GM23338 (cell line): ENCODE data around the gene TPSB2. TPM values are rescaled to one million over a fixed set of nuclear protein-coding genes. Genes with fewer than 3 reads are reported as not detected.

ENCODE experiments used
- ATAC-seq: fragments of 200-7000 bp; cut with Tn5 transposase; 3 replicates; pipeline ENCODE4 v1.9.1; 2020
- DNase-seq: peaks from one replicate; pipeline ENCODE4 v3.0.0-alpha.2; 2015; ENCODE audit warnings: low spot score
- H2AFZ ChIP-seq: fragments of 200-600 bp; sonication (generic); 2 replicates; pipeline ENCODE4 v1.8.0; 2016; ENCODE audit warnings: antibody characterized with exemption, mild to moderate bottlenecking, moderate library complexity
- H3F3A ChIP-seq: fragments of 200-600 bp; sonication (generic); replicated peaks from 2 replicates; pipeline ENCODE4 v1.8.0; 2017; ENCODE audit warnings: antibody characterized with exemption, mixed run types, low read depth
- H3K27ac ChIP-seq: fragments of 200-600 bp; sonication (generic); 2 replicates; pipeline ENCODE4 v1.6.1; 2016; ENCODE audit warnings: low read depth
- H3K27me3 ChIP-seq: fragments of 200-600 bp; sonication (generic); 2 replicates; pipeline ENCODE4 v1.8.0; 2016; ENCODE audit warnings: mild to moderate bottlenecking, mixed run types, moderate library complexity; ENCODE audit not compliant: insufficient read depth
- H3K36me3 ChIP-seq: fragments of 200-600 bp; sonication (generic); 2 replicates; pipeline ENCODE4 v1.8.0; 2016; ENCODE audit warnings: mild to moderate bottlenecking; ENCODE audit not compliant: insufficient read depth
- H3K4me1 ChIP-seq: fragments of 200-600 bp; sonication (generic); 2 replicates; pipeline ENCODE4 v1.8.0; 2016; ENCODE audit warnings: mild to moderate bottlenecking, moderate library complexity; ENCODE audit not compliant: insufficient read depth
- H3K4me2 ChIP-seq: fragments of 200-600 bp; sonication (generic); 2 replicates; pipeline ENCODE4 v1.7.1; 2017; ENCODE audit warnings: mixed run types
- H3K4me3 ChIP-seq: fragments of 200-600 bp; sonication (generic); 2 replicates; pipeline ENCODE4 v1.6.1; 2016; ENCODE audit warnings: mixed run types
- H3K79me2 ChIP-seq: fragments of 200-600 bp; sonication (generic); replicated peaks from 2 replicates; pipeline ENCODE4 v1.8.0; 2017; ENCODE audit warnings: mild to moderate bottlenecking; ENCODE audit not compliant: insufficient read depth
- H3K9me2 ChIP-seq: fragments of 200-600 bp; sonication (generic); 2 replicates; pipeline ENCODE4 v1.8.0; 2017; ENCODE audit not compliant: insufficient read depth
- H4K20me1 ChIP-seq: fragments of 200-600 bp; sonication (generic); replicated peaks from 2 replicates; pipeline ENCODE4 v1.8.0; 2017; ENCODE audit warnings: mild to moderate bottlenecking; ENCODE audit not compliant: insufficient read depth
- H3K27ac Mint-ChIP-seq: 2 replicates; pipeline ENCODE4 v1.8.0; 2020; ENCODE audit warnings: inconsistent platforms, mild to moderate bottlenecking, moderate library complexity, mixed read lengths
- H3K27me3 Mint-ChIP-seq: 3 replicates; pipeline ENCODE4 v1.8.0; 2022; ENCODE audit warnings: low read depth, mild to moderate bottlenecking, moderate library complexity, mixed read lengths, inconsistent platforms; ENCODE audit not compliant: insufficient read depth, poor library complexity
- H3K36me3 Mint-ChIP-seq: 3 replicates; pipeline ENCODE4 v1.8.0; 2021; ENCODE audit warnings: low read depth, mild to moderate bottlenecking, inconsistent platforms, moderate library complexity, mixed read lengths
- H3K4me1 Mint-ChIP-seq: 3 replicates; pipeline ENCODE4 v1.8.0; 2020; ENCODE audit warnings: mild to moderate bottlenecking, inconsistent platforms, mixed read lengths
- H3K4me3 Mint-ChIP-seq: 3 replicates; pipeline ENCODE4 v1.8.0; 2021; ENCODE audit warnings: moderate library complexity, mild to moderate bottlenecking, inconsistent platforms, mixed read lengths
- H3K9me3 Mint-ChIP-seq: 3 replicates; pipeline ENCODE4 v1.8.0; 2020; ENCODE audit warnings: moderate library complexity, mild to moderate bottlenecking, inconsistent platforms, mixed read lengths
- CREB1 ChIP-seq: fragments of 250-450 bp; sonication (Bioruptor Pico); IDR thresholded peaks from 2 replicates; pipeline ENCODE4 v1.5.0; 2020; ENCODE audit warnings: low read depth, mild to moderate bottlenecking, moderate library complexity
- CTCF ChIP-seq, 2 experiments: fragments of 200-600 bp in 1 of 2; sonication (generic) in 1 of 2; conservative IDR thresholded peaks; 2 replicates each; pipeline versions ENCODE4 v1.5.1 to v1.6.1; 2016 to 2017; ENCODE audit warnings: antibody characterized with exemption in 2 of 2, low read depth in 2 of 2, mild to moderate bottlenecking in 2 of 2, moderate library complexity in 1 of 2
- ETS1 ChIP-seq: IDR thresholded peaks from 2 replicates; pipeline ENCODE4 v1.6.1; 2016; ENCODE audit warnings: antibody characterized with exemption
- EZH2 ChIP-seq: fragments of 200-600 bp; sonication (generic); IDR thresholded peaks from one replicate; pipeline ENCODE4 v1.8.0; 2017; ENCODE audit warnings: antibody characterized with exemption, mild to moderate bottlenecking, low read depth; ENCODE audit not compliant: unreplicated experiment
- JUNB ChIP-seq: IDR thresholded peaks from one replicate; pipeline ENCODE4 v1.6.1; 2016; ENCODE audit warnings: antibody characterized with exemption; ENCODE audit not compliant: unreplicated experiment
- ZNF331 ChIP-seq: fragments of 250-450 bp; sonication (Bioruptor Pico); IDR thresholded peaks from 2 replicates; pipeline ENCODE4 v1.5.0; 2020; ENCODE audit warnings: low read depth, mild to moderate bottlenecking, moderate library complexity
- polyA plus RNA-seq: library from polyadenylated mRNA; unstranded; fragments of >200 nt; fragmentation: Nextera tagmentation; extraction: Ambion mirVana; gene quantifications from 2 replicates; pipeline ENCODE4 v1.2.1, GENCODE V29; 2016
- total RNA-seq: library from RNA; depleted of rRNA; stranded (reverse); fragments of >200 nt; shearing (Covaris generic); gene quantifications from 2 replicates; pipeline ENCODE4 v1.2.3, GENCODE V29; 2014

Gene TPSB2
- total and polyA plus RNA-seq, 2 experiments from 2014 or later: 0.23 TPM; not detected in 1

- Mint-ChIP-seq H3K36me3 (no peaks in the 10 kb centered on the region), H3K27me3 (peaks cover 32% of the 10 kb centered on the region), H3K4me3 (no peak overlapping the region), H3K9me3 (peaks cover 12% of the 10 kb centered on the region), H3K27ac (no peak overlapping the region), H3K4me1 (peaks cover 11% of the 10 kb centered on the region)
- H3K27me3 ChIP-seq: no peaks in the 10 kb centered on the region
- no peaks in the 10 kb centered on the region for H3K9me2 ChIP-seq
- DNase-seq (peak; percentile 68), ATAC-seq (peak; percentile 63)
- TF ChIP-seq CTCF (conservative IDR thresholded peaks at IDR 0.05; ENCODE audit: low read depth in 2 of 2) (0 out of 4 replicates have a peak, but pooled peaks of 1 of the 2 experiments have one; percentile 1), ZNF331 (CRISPR knock-in tag) (no peak)
- H4K20me1 ChIP-seq: 0 out of 2 replicates have a peak, but pooled peaks cover 2% of the 10 kb centered on the region
- H3K4me1 ChIP-seq: no peaks in the 10 kb centered on the region
- no peak overlapping the region for H3K4me3 ChIP-seq
- no peak overlapping the region for H3K4me2 ChIP-seq
- no peaks in the 10 kb centered on the region for H3F3A ChIP-seq
- H3K36me3 ChIP-seq: no peaks in the 10 kb centered on the region
- no peak overlapping the region for H3K27ac ChIP-seq
- H3K79me2 ChIP-seq: no peaks in the 10 kb centered on the region
- H2AFZ ChIP-seq: peak overlapping the region; percentile 47; the same call in 1 of the 2 replicates
These were observed 31.3 kb upstream of the TPSB2 start for GRCh38 chr16:1261131-1261892.

- H3K4me1 ChIP-seq: no peaks in the 10 kb centered on the region
- Mint-ChIP-seq H3K9me3 (peaks cover 10% of the 10 kb centered on the region), H3K27ac (no peak overlapping the region), H3K4me3 (no peak overlapping the region), H3K4me1 (peaks cover 11% of the 10 kb centered on the region), H3K36me3 (no peaks in the 10 kb centered on the region), H3K27me3 (peaks cover 30% of the 10 kb centered on the region)
- no peak for ATAC-seq
- no peak overlapping the region for H3K4me2 ChIP-seq
- 0 out of 2 replicates have a peak, but pooled peaks cover 2% of the 10 kb centered on the region for H4K20me1 ChIP-seq
- H3K79me2 ChIP-seq: no peaks in the 10 kb centered on the region
- H3F3A ChIP-seq: no peaks in the 10 kb centered on the region
- H3K27me3 ChIP-seq: no peaks in the 10 kb centered on the region
- H3K36me3 ChIP-seq: no peaks in the 10 kb centered on the region
- no peak overlapping the region for H2AFZ ChIP-seq
- no peaks in the 10 kb centered on the region for H3K9me2 ChIP-seq
- H3K4me3 ChIP-seq: no peak overlapping the region
- no peak overlapping the region for H3K27ac ChIP-seq
- TF ChIP-seq CTCF (conservative IDR thresholded peaks at IDR 0.05; ENCODE audit: low read depth in 2 of 2) (no peak), ETS1 (no peak), EZH2 (no peak), JUNB (no peak), CREB1 (CRISPR knock-in tag) (no peak)
- no peak for DNase-seq
These were observed 30.2 kb upstream of the TPSB2 start for GRCh38 chr16:1260101-1260680.
